ENCODE data around the gene PPARG.

DNA sequence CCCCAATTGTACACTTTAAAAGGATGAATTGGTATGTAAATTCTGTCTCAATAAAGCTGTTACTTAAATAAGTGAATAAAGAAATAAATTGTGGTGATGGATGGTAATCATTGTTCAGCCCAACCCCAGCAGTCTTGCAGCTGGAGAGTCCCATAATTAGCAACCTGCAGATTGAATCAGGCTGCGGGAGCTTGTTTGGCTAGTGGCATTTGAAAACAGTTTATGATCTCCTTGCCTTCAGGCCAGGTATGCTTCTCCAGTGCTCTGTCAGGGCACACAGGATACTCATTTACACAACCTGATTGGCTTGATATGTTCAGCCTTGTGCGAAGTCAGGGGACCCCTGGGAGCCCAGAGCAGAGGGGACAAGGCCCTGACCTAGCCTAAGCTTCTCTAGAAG lies 178.9 kb downstream of the PPARG start:
- TF ChIP-seq, protein P1, sequence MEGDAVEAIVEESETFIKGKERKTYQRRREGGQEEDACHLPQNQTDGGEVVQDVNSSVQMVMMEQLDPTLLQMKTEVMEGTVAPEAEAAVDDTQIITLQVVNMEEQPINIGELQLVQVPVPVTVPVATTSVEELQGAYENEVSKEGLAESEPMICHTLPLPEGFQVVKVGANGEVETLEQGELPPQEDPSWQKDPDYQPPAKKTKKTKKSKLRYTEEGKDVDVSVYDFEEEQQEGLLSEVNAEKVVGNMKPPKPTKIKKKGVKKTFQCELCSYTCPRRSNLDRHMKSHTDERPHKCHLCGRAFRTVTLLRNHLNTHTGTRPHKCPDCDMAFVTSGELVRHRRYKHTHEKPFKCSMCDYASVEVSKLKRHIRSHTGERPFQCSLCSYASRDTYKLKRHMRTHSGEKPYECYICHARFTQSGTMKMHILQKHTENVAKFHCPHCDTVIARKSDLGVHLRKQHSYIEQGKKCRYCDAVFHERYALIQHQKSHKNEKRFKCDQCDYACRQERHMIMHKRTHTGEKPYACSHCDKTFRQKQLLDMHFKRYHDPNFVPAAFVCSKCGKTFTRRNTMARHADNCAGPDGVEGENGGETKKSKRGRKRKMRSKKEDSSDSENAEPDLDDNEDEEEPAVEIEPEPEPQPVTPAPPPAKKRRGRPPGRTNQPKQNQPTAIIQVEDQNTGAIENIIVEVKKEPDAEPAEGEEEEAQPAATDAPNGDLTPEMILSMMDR (IDR thresholded peaks at IDR 0.05) = no peak
- TF ChIP-seq EP300 (IDR thresholded peaks at IDR 0.05) (no peak), POLR2A (IDR thresholded peaks at IDR 0.05) (no peak)

Data from stomach (tissue), 4 donors.